AG10803 (cell line): ENCODE results near the gene RASAL3.
A peak's percentile ranks its signal among the peaks of the same experiment; 100 is the strongest.

Experiments used
- DNase-seq: peaks from one replicate; pipeline ENCODE4 v3.0.0; 2010; ENCODE audit warnings: low read depth
- H3K4me3 ChIP-seq: 2 replicates; pipeline ENCODE4 v1.5.1; 2011; ENCODE audit warnings: mild to moderate bottlenecking, low read length, control low read depth
- TF ChIP-seq, protein P1 (sequence below): conservative IDR thresholded peaks from 2 replicates; pipeline ENCODE4 v1.5.1; 2011; ENCODE audit warnings: mild to moderate bottlenecking, low read length, control low read depth, inconsistent platforms

The RASAL3 gene

DNA sequence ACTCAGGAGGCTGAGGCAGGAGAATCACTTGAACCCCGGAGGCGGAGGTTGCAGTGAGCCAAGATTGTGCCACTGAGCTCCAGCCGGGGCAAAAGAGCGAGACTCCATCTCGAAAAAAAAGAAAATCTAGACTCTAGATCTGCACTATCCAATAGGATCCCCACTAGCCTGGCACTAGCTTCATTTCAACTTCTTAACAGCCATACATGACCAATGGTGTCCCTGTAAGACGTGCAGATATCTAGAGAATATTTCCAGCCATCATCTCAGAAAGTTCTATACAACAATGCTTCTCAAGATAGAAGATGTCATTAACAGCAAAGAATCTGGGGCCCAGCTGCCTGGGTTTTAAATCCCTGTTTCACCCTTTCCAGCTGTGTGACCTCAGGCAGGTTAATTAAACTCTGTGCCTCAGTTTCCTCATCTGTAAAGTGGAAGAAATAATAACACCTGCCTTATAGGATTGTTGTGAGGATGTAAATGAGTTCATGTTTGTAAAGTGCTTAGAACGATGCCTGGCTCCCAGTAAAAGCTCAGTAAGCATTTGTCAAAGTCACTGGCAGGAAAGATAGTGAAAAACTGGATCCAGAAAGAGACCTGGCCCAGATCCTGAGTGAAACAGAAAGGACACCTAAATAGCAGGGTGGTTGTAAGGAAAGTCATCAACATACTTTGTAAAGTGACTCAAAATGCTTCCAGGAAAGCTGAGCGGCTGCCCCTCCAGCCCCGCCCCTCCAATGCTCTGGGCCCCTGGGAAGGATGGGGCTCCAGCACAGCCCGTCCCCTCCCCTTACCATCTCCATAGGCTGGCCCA, 28.1 kb downstream of the RASAL3 start:
- no peak overlapping the region for H3K4me3 ChIP-seq
- no peak for DNase-seq
- TF ChIP-seq, protein P1, sequence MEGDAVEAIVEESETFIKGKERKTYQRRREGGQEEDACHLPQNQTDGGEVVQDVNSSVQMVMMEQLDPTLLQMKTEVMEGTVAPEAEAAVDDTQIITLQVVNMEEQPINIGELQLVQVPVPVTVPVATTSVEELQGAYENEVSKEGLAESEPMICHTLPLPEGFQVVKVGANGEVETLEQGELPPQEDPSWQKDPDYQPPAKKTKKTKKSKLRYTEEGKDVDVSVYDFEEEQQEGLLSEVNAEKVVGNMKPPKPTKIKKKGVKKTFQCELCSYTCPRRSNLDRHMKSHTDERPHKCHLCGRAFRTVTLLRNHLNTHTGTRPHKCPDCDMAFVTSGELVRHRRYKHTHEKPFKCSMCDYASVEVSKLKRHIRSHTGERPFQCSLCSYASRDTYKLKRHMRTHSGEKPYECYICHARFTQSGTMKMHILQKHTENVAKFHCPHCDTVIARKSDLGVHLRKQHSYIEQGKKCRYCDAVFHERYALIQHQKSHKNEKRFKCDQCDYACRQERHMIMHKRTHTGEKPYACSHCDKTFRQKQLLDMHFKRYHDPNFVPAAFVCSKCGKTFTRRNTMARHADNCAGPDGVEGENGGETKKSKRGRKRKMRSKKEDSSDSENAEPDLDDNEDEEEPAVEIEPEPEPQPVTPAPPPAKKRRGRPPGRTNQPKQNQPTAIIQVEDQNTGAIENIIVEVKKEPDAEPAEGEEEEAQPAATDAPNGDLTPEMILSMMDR: no peak

DNA sequence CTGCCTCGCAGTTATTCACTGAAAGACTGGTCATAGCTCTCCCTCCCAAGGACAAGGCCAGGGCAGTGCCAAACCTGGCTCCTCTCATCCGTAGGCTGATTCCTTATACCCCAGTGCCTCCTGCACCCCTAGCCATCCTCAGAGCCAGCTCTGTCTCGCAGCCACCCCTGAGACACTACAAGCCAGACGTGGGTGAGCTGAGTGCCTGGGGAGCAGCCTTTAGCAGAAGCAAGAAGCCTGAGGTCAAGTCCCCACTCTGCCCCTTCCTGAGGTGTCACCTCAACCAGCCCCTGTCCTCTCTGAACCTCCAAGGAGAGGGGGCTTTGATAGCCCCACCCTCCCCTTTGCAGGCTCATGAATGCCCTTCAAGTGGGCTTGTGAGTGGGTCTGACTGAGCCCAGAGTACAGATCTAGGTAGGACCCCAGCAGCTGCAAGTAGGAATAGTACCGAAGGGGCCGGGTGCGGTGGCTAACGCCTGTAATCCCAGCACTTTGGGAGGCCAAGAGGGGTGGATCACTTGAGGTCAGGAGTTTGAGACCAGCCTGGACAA, 30.8 kb downstream of the RASAL3 start:
- peak overlapping the region; percentile 70 for H3K4me3 ChIP-seq
- TF ChIP-seq, protein P1: no peak
- no peak for DNase-seq

DNA sequence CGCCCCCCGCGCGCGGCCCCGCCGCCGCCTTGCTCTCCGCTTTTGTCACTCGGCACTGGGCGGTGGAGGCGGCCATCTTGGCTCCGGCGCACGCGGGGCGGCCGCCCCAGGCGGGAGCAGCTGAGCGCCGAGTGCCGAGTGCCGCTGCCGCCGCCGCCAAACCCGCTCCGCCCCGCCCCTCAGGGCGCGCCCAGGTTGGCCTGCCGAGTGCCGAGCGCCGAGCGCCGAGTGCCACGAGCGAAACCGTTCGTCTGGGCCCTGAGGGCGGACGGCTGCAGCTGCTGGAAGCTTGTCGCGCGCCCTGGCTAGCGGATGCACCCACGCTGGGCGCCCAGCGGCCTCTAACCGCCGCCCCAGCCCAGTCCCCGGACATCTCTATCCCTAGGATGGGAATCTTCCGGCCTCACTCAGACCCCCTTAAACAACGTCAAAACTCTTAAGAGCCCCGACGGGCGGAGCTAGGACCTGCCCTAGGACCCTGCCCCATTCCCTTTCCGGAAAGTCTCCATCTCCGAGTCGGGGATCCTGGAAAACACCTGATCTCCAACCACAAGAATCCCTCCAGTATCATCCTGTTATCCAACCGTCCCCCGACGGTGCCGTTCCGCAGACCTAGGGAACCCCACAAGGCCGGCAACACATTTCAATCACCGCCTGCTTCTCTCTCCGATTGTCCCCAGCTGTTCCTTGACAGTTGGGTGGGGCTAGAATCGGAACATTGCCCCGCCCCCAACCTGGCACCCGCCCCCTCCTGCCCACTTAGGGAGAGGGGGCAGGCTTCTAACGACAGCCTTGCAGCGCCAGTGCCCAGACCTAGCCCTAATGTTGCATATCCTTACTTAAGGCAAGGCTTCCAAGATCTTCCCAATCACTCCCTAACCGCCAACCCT, 31.5 kb downstream of the RASAL3 start:
- TF ChIP-seq, protein P1: no peak
- peak; percentile 92 for DNase-seq
- H3K4me3 ChIP-seq: peak overlapping the region; percentile 70

DNA sequence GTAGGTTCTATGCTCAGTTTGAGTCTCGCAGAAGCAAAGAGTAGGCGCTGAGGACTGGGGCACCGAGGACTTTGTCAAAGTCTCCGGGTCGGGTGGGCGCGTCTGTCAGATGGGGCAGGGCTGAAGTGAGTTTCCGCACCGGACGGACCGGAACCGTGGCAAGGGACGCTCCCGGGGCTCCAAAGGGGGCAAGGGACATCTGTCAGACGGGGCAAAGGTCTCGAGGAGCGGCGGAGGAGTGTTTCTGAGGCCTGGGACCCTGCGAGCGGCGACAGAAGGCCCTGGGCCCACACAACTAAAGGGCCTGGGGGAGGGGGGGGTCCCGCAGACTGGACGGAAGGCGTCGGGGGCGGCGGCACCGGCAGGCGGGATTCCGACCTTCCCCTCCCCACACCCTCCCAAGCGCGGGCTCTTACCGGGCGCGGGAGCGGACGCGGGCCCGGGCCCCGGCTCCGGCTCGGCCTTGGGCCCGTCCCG, 32.3 kb downstream of the RASAL3 start:
- TF ChIP-seq, protein P1: no peak

DNA sequence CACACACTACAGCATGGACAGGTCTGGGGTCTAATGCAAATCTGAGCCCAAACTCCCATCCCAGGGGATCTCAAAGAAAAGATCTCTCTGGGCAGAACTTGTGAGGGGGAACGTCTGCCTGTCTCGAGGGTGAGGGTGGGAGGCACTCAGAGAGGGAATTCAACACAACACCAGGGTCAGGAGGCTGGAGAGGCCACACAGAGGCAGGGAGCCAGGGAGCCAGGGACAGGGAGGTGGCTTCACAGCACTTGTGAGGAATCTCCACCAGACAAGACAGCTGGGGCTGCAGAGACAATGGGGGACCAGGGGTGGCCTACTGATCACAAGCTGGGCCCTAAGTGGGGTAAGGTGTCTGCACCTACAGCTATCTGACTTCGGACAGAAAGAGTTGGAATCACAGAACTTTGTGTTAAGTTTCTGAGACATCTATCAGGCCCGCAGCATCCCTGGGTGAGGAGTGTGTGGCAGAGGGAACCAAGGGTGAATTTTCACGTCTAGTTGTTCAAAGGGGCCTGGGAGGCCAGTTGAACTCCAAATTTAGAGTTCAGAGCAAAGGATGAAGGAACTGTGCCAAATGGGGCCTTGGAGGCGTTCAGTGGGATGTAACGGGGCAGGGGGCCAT, 32.8 kb downstream of the RASAL3 start:
- DNase-seq: no peak
- H3K4me3 ChIP-seq: peak overlapping the region; percentile 83
- TF ChIP-seq, protein P1: no peak

More for the DNA sequence above, 32.3 kb downstream of the RASAL3 start:
- DNase-seq: no peak
- H3K4me3 ChIP-seq: peak overlapping the region; percentile 83

DNA sequence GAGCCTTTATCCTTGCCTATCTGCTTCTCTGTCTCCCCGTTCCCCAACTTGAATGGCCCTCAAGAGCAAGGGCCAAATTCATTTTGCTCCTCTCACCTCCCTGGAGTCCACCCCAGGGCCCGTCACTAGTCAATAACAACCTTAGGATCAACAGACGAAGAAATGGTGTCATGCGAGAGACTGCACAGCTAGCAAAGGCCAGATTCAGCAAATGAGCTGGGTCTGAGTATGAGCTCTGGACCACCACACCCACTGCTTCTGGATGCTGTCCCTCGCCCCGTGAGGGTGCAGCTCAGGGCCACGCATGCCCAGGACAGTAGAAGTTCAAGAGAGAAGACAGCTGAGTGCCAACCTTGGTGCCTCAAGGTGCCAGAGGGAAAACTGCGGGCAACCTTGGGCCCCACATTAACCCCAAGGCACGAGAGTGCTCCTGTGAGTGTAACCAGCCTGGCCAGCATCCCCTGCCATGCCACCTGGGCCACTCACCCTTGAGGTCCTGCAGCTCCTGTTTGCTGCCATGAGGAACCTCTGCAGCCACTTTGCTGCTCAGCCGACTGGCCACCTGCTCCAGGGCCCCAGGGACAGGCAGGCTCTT, 33.7 kb downstream of the RASAL3 start:
- peak overlapping the region; percentile 83 for H3K4me3 ChIP-seq
- TF ChIP-seq, protein P1: no peak
- no peak for DNase-seq
